Panc1 (cell line): Measurements from ENCODE around the gene GRM7. TPM values are rescaled to one million over a fixed set of nuclear protein-coding genes. Genes with fewer than 3 reads are reported as not detected.

Source experiments
- ATAC-seq: fragments of 200-7000 bp; cut with Tn5 transposase; 2 replicates; pipeline ENCODE4 v1.9.1; 2020; ENCODE audit warnings: mild to moderate bottlenecking, moderate library complexity
- BruUV-seq: library from RNA; stranded (reverse); fragments of 400-500 nt; replicated peaks from 2 replicates; lab custom pipeline; 2021; lab: Mats Ljungman, UMichigan
- CTCF ChIA-PET: fragments of 300-600 bp; sonication (Branson Sonifier 250); formaldehyde crosslinking; loops from one replicate; lab custom pipeline; 2022; ENCODE audit warnings: antibody characterized with exemption; lab: Charles Lee
- POLR2A ChIA-PET: fragments of 300-600 bp; sonication (Branson Sonifier 250); formaldehyde crosslinking; loops from one replicate; lab custom pipeline; 2022; ENCODE audit warnings: antibody characterized with exemption; lab: Charles Lee
- DNase-seq: peaks from one replicate; pipeline ENCODE4 v3.0.0-alpha.2; 2010; ENCODE audit warnings: low read depth, low spot score
- H3K27ac ChIP-seq: 2 replicates; pipeline ENCODE4 v1.5.1; 2011; ENCODE audit warnings: mild to moderate bottlenecking, low read length, inconsistent platforms
- H3K27me3 ChIP-seq: fragments of 200-500 bp; sonication (Bioruptor generic); 2 replicates; pipeline ENCODE4 v1.6.0; 2014; ENCODE audit warnings: low read length, inconsistent platforms; ENCODE audit not compliant: control insufficient read depth, insufficient read depth
- H3K36me3 ChIP-seq: fragments of 200-500 bp; sonication (Bioruptor generic); 2 replicates; pipeline ENCODE4 v1.5.1; 2014; ENCODE audit warnings: inconsistent platforms, mild to moderate bottlenecking, low read length, moderate library complexity; ENCODE audit not compliant: control insufficient read depth, insufficient read depth
- H3K4me1 ChIP-seq: 2 replicates; pipeline ENCODE4 v1.5.1; 2011; ENCODE audit warnings: inconsistent platforms, mild to moderate bottlenecking, low read length, moderate library complexity; ENCODE audit not compliant: control insufficient read depth, insufficient read depth
- H3K4me3 ChIP-seq, 2 experiments: 2 replicates each; pipeline ENCODE4 v1.5.1; 2011 to 2012; ENCODE audit warnings: low read depth in 2 of 2, low read length in 2 of 2, mild to moderate bottlenecking in 2 of 2, inconsistent platforms in 1 of 2, moderate library complexity in 1 of 2
- H3K9me3 ChIP-seq: fragments of 200-500 bp; sonication (Bioruptor generic); 2 replicates; pipeline ENCODE4 v1.5.1; 2014; ENCODE audit warnings: low read depth, mild to moderate bottlenecking, inconsistent platforms, low read length, moderate library complexity; ENCODE audit not compliant: control insufficient read depth, insufficient read depth
- POLR2AphosphoS5 ChIP-seq: IDR thresholded peaks from 2 replicates; pipeline ENCODE4 v1.6.1; 2012; ENCODE audit warnings: mild to moderate bottlenecking, low read depth, low read length, moderate library complexity
- SIN3A ChIP-seq: IDR thresholded peaks from 2 replicates; pipeline ENCODE4 v1.6.1; 2012; ENCODE audit warnings: low read depth, mild to moderate bottlenecking, low read length, moderate library complexity, borderline replicate concordance; ENCODE audit not compliant: insufficient read depth
- TCF7L2 ChIP-seq: IDR thresholded peaks from 2 replicates; pipeline ENCODE4 v1.6.1; 2011; ENCODE audit warnings: mild to moderate bottlenecking, low read depth, low read length, inconsistent platforms
- in situ Hi-C: cut with HindIII; loops from 2 replicates; pipeline ENCODE4 v1.10.0; 2016; ENCODE audit warnings: low sequenced_read_pairs, low pct_unique_long_range_greater_than_20kb
- intact Hi-C: fragments of 100-400 bp; cut with micrococcal nuclease; formaldehyde crosslinking; loops from one replicate; pipeline ENCODE4 v1.10.0; 2022; ENCODE audit not compliant: unreplicated experiment
- total RNA-seq: library from RNA; stranded (reverse); gene quantifications from one replicate; pipeline ENCODE4 v1.2.1, GENCODE V29; 2021; ENCODE audit not compliant: unreplicated experiment
- TF ChIP-seq, protein P1 (sequence below), 2 experiments: IDR thresholded peaks; 2 replicates each; pipeline ENCODE4 v1.6.1; 2011 to 2012; ENCODE audit warnings: low read depth in 2 of 2, control low read depth in 1 of 2, low read length in 1 of 2, mild to moderate bottlenecking in 1 of 2, moderate library complexity in 1 of 2; ENCODE audit not compliant: insufficient read depth in 1 of 2
- TF ChIP-seq, protein P2 (sequence below): fragments of 450-650 bp; IDR thresholded peaks from 2 replicates; pipeline ENCODE4 v1.5.1; 2017; ENCODE audit warnings: mild to moderate bottlenecking

Gene GRM7
- total RNA-seq, 1 experiment from 2014 or later, result not detected

DNA sequence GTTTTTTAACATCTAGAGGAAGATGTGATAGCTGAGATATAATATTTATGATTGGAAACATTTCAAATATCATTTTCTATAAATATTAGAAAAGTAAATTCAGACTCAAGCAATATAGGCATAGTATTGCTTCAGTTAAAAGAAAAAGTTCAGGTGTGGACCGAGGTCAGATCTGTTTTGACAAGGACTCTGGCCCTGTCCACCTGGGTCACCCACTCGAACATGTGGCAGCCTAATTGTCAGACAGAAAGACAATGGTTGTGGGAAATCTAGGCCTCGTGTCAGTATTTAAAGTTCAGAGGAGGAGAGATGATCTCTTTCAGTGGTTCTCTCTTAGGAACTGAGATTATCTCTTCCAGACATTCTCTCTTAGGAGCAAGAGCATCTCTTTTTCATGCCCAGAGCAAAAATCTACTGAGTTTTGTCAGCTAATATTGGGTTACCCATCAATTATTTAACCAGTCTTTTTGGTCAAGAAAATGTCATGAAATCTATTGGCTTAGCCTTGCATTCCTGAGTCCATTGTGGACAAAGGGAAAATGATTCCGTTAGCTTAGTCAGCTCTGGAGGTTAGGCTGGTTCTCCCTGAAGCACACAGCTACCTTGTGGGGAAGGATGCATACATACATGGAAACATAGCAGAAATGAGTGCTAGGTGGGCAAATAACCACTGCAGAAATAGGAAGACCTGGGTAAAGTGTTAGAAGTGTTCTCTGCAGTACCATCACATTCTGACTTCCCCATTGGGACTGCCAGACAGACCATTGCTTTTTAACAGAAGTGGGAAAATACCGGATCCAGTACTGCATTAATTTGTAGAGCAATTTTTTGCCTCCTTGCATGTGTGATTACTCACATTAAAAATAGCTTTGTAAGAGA, 343.3 kb downstream of the GRM7 start:
- intact Hi-C loops, result no loop called here
- no peak for DNase-seq
- no peaks in the 10 kb centered on the region for H3K36me3 ChIP-seq
- TF ChIP-seq, protein P1, sequence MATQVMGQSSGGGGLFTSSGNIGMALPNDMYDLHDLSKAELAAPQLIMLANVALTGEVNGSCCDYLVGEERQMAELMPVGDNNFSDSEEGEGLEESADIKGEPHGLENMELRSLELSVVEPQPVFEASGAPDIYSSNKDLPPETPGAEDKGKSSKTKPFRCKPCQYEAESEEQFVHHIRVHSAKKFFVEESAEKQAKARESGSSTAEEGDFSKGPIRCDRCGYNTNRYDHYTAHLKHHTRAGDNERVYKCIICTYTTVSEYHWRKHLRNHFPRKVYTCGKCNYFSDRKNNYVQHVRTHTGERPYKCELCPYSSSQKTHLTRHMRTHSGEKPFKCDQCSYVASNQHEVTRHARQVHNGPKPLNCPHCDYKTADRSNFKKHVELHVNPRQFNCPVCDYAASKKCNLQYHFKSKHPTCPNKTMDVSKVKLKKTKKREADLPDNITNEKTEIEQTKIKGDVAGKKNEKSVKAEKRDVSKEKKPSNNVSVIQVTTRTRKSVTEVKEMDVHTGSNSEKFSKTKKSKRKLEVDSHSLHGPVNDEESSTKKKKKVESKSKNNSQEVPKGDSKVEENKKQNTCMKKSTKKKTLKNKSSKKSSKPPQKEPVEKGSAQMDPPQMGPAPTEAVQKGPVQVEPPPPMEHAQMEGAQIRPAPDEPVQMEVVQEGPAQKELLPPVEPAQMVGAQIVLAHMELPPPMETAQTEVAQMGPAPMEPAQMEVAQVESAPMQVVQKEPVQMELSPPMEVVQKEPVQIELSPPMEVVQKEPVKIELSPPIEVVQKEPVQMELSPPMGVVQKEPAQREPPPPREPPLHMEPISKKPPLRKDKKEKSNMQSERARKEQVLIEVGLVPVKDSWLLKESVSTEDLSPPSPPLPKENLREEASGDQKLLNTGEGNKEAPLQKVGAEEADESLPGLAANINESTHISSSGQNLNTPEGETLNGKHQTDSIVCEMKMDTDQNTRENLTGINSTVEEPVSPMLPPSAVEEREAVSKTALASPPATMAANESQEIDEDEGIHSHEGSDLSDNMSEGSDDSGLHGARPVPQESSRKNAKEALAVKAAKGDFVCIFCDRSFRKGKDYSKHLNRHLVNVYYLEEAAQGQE (IDR thresholded peaks at IDR 0.05; ENCODE audit: insufficient read depth in 1 of 2, low read depth in 2 of 2, low read length in 1 of 2), result no peak
- TF ChIP-seq TCF7L2 (no peak), POLR2AphosphoS5 (no peak), SIN3A (no peak)
- TF ChIP-seq, protein P2, sequence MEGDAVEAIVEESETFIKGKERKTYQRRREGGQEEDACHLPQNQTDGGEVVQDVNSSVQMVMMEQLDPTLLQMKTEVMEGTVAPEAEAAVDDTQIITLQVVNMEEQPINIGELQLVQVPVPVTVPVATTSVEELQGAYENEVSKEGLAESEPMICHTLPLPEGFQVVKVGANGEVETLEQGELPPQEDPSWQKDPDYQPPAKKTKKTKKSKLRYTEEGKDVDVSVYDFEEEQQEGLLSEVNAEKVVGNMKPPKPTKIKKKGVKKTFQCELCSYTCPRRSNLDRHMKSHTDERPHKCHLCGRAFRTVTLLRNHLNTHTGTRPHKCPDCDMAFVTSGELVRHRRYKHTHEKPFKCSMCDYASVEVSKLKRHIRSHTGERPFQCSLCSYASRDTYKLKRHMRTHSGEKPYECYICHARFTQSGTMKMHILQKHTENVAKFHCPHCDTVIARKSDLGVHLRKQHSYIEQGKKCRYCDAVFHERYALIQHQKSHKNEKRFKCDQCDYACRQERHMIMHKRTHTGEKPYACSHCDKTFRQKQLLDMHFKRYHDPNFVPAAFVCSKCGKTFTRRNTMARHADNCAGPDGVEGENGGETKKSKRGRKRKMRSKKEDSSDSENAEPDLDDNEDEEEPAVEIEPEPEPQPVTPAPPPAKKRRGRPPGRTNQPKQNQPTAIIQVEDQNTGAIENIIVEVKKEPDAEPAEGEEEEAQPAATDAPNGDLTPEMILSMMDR, result no peak
- H3K4me1 ChIP-seq, result no peaks in the 10 kb centered on the region
- in situ Hi-C loops, result no loop called here
- H3K9me3 ChIP-seq, result no peaks in the 10 kb centered on the region
- H3K27me3 ChIP-seq, result no peaks in the 10 kb centered on the region
- ChIA-PET POLR2A (no interaction called here), CTCF (no interaction called here)
- ATAC-seq, result no peak
- H3K4me3 ChIP-seq, result no peak overlapping the region
- H3K27ac ChIP-seq, result no peak overlapping the region
- BruUV-seq, result no TSS peak

DNA sequence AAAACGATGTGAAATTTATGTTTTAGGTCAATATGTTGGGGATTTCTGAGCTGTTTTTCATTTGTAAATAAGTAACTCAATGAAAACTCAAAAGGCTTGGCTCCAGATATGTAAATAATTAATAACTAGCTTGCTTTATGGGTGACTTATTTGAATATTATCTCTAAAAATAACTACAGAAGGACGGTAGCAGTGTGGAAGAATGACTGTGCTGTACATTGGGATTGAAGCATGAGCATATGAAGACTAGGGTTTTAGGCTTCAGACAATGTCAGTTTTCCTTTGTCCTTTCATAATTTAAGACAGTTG, 343.9 kb downstream of the GRM7 start:
- BruUV-seq, result no TSS peak
- CTCF ChIA-PET, result no interaction called here
- Histone ChIP-seq H3K27ac (no peak overlapping the region), H3K4me3 (no peak overlapping the region), H3K27me3 (no peaks in the 10 kb centered on the region), H3K36me3 (no peaks in the 10 kb centered on the region), H3K4me1 (no peaks in the 10 kb centered on the region), H3K9me3 (no peaks in the 10 kb centered on the region)
- ATAC-seq, result no peak
- TF ChIP-seq TCF7L2 (no peak), POLR2AphosphoS5 (no peak)
- TF ChIP-seq, protein P1 (IDR thresholded peaks at IDR 0.05; ENCODE audit: insufficient read depth in 1 of 2, low read depth in 2 of 2, low read length in 1 of 2), result no peak
- TF ChIP-seq, protein P2, result no peak
- intact Hi-C loops, result no loop called here
- POLR2A ChIA-PET, result no interaction called here
- no peak for DNase-seq
- in situ Hi-C loops, result no loop called here
